Psoas muscle (tissue), 8 donors: Measurements from ENCODE around the gene GTF2I. TPM values are rescaled to one million over a fixed set of nuclear protein-coding genes. Genes with fewer than 3 reads are reported as not detected.

Experiments used
- ATAC-seq, 4 donors: fragments of 200-7000 bp; cut with Tn5 transposase; one replicate each; pipeline ENCODE4 v1.9.1; 2020; ENCODE audit warnings: moderate library complexity in 3 of 4, mild to moderate bottlenecking in 2 of 4
- DNase-seq, 2 donors: peaks; one replicate each; pipeline ENCODE4 v3.0.0-alpha.2; 2020
- H3K27ac ChIP-seq: fragments of 200-600 bp; one replicate; pipeline ENCODE4 v1.8.0; 2022
- H3K27me3 ChIP-seq, 3 donors: fragments of 200-600 bp in 1 of 3; one replicate each; pipeline versions ENCODE4 v1.6.1 to v1.8.0; 2013 to 2022; ENCODE audit warnings: low read length in 2 of 3, mild to moderate bottlenecking in 2 of 3, moderate library complexity in 1 of 3; ENCODE audit not compliant: insufficient read depth in 3 of 3
- H3K36me3 ChIP-seq, 2 donors: fragments of 200-600 bp in 1 of 2; one replicate each; pipeline versions ENCODE4 v1.6.1 to v1.8.0; 2013 to 2022; ENCODE audit warnings: low read depth in 1 of 2, mild to moderate bottlenecking in 1 of 2, moderate library complexity in 1 of 2; ENCODE audit not compliant: insufficient read depth in 1 of 2
- H3K4me1 ChIP-seq: fragments of 200-600 bp; one replicate; pipeline ENCODE4 v1.8.0; 2022
- H3K4me3 ChIP-seq: fragments of 200-600 bp; one replicate; pipeline ENCODE4 v1.8.0; 2022; ENCODE audit warnings: mild to moderate bottlenecking
- H3K9me3 ChIP-seq: fragments of 200-600 bp; one replicate; pipeline ENCODE4 v1.8.0; 2022
- CTCF ChIP-seq: fragments of 200-600 bp; IDR thresholded peaks from one replicate; pipeline ENCODE4 v1.8.0; 2022; ENCODE audit warnings: antibody characterized with exemption
- WGBS, 3 donors: extraction: QIAGEN DNeasy Blood & Tissue Kit; methylation state at CpG; one replicate each; pipeline versions ENCODE4 v1.1.6 to v1.1.7; 2013; 5-methylcytosine and 5-hydroxymethylcytosine counted together
- intact Hi-C, 2 donors: fragments of 100-400 bp; cut with DNase I; formaldehyde crosslinking; loops; one replicate each; pipeline versions ENCODE4 v1.11.0 to v1.14.2; 2022
- long read RNA-seq, 2 donors: library from polyadenylated mRNA; unstranded; transcript quantifications; one replicate each; pipeline ENCODE4 v2.0.0, GENCODE V29; 2021
- polyA plus RNA-seq, 3 donors: library from polyadenylated mRNA; stranded (reverse); fragments of 200-250 nt; gene quantifications; one replicate each; pipeline ENCODE4 v1.2.3, GENCODE V29; 2013
- total RNA-seq, 4 donors: library from RNA; stranded (reverse); fragmentation: NEBNext Ultra II Directional in 2 of 4; extraction: Animal tissue kit (Norgen Biotek cat#: 25700) in 2 of 4; gene quantifications; one replicate each; pipeline versions ENCODE4 v1.2.1 to v1.2.4, GENCODE V29; 2021 to 2023
- donor health status: healthy with polysubstance abuse.
- donor health status: DM: no; HTN: no; CAD: no; lungs with moderate emphysema.
- donor health status: Bipolar disorder and iron deficiency.
- donor health status: healthy.
- donor health status: DM: yes; HTN: yes; CAD: no.
- donor health status: DM: no; HTN: no; CAD: no.
- donor health status: DM: no; HTN: no; CAD: no.
- donor health status: DM: yes; HTN: yes; CAD: no.

The GTF2I gene
- 100 to 1,000 TPM in 3 of 4 donors, 10 to 100 TPM in 1; 96.4 to 191 (median 136) TPM for total RNA-seq
- 10 to 100 TPM; 29.2 to 84.9 (median 34.0) TPM for polyA plus RNA-seq
- long read RNA-seq, donor 1, full-length matches to known transcripts = 16 of 63 reads
- long read RNA-seq, donor 1, partial matches to known transcripts = 40 of 63 reads
- long read RNA-seq, donor 1, other reads (novel, unspliced or antisense) = 7 of 63 reads
- long read RNA-seq, donor 2, full-length matches to known transcripts = 11 of 66 reads
- long read RNA-seq, donor 2, partial matches to known transcripts = 43 of 66 reads
- long read RNA-seq, donor 2, other reads (novel, unspliced or antisense) = 12 of 66 reads

GRCh38 chr7:74657692-74658177 is at the start of gene GTF2I:
TSS of gene GTF2I (plus strand) at chr7:74657718. CDS start at chr7:74689129, 31,411 bp downstream.
- Histone ChIP-seq H3K9me3 (no peaks in the 10 kb centered on the region), H3K27ac (peak within 1 kb of the TSS; percentile 100), H3K4me1 (peaks cover 45% of the 10 kb centered on the region), H3K27me3 (no peaks in the 10 kb centered on the region), H3K36me3 (peaks cover 3 to 12% of the 10 kb centered on the region in 2 donors), H3K4me3 (peak within 1 kb of the TSS; percentile 100)
- WGBS, 3 donors = 0 to 2% (median 1%) methylated on average over 17 to 56 of the region's 56 CpGs
- DNase-seq = no peak
- intact Hi-C loops = loop anchor here in 1 of 2 donors (2.0 to 5.0 kb wide), 2 partner anchors 15 to 40 kb away; no protein-coding TSS in a partner anchor
- peak; percentile 16 to 36 (median 22) for ATAC-seq
- TF ChIP-seq CTCF = peak; percentile 1

GRCh38 chr7:74612015-74612829 is 45.3 kb upstream of the GTF2I start:
- WGBS, 3 donors = 53 to 66% (median 54%) methylated on average over 11 of the region's 11 CpGs
- Histone ChIP-seq H3K4me1 (peaks cover 9% of the 10 kb centered on the region), H3K27me3 (no peaks in the 10 kb centered on the region), H3K27ac (peak overlapping the region; percentile 59), H3K9me3 (no peaks in the 10 kb centered on the region), H3K4me3 (no peak overlapping the region), H3K36me3 (no peaks in the 10 kb centered on the region)
- TF ChIP-seq CTCF = no peak
- ATAC-seq (peak in 3 of 4 donors; percentile 33 to 55 (median 37)), DNase-seq (no peak)
- intact Hi-C loops = no loop called here

GRCh38 chr7:74615933-74616780 is 41.4 kb upstream of the GTF2I start:
- 83 to 89% (median 89%) methylated on average over 13 of the region's 13 CpGs for WGBS, 3 donors
- intact Hi-C loops = loop anchor here in 1 of 2 donors (5.0 kb wide), 1 partner anchor 41 kb away; the partner anchor contains the start of gene GTF2I

More at GRCh38 chr7:74615933-74616780, 41.4 kb upstream of the GTF2I start:
- ATAC-seq (no peak), DNase-seq (no peak)
- no peak for TF ChIP-seq CTCF
- Histone ChIP-seq H3K4me1 (peaks cover 28% of the 10 kb centered on the region), H3K36me3 (no peaks in the 10 kb centered on the region), H3K9me3 (no peaks in the 10 kb centered on the region), H3K4me3 (no peak overlapping the region), H3K27me3 (no peaks in the 10 kb centered on the region), H3K27ac (peak overlapping the region; percentile 85)
